Glomerular visceral epithelial cell (primary cell): ENCODE results near the gene GOLGA8M.
"Not testable (repeated sequence)": the region's sequence is repeated elsewhere in the genome, so short reads cannot be mapped to it uniquely, and the experiment has no call there.

Experiments used
- DNase-seq: peaks from one replicate; pipeline ENCODE4 v3.0.0-alpha.2; 2016; ENCODE audit errors: extremely low spot score

The GOLGA8M gene

GRCh38 chr15:28712270-28712669 lies at the start of gene GOLGA8M:
Gene GOLGA8M, minus strand, starts transcription at chr15:28712421. Its CDS starts 98 bp downstream, at chr15:28712323.
- not testable (repeated sequence) for DNase-seq

DNA sequence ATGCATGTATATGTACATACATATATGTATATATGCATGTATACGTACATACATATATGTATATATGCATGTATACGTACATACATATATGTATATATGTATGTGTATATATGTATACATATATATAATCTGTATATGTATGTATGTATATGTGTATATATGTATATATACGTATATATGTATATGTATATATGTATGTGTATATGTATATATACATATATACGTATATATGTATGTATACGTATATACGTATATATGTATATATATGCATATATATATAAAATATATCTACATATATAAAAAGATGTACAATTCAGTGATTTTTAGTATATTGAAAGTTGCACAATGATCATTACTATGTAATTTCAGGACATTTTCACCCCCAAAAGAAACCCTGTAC lies 30.7 kb upstream of the GOLGA8M start:
- DNase-seq = not testable (repeated sequence)

DNA sequence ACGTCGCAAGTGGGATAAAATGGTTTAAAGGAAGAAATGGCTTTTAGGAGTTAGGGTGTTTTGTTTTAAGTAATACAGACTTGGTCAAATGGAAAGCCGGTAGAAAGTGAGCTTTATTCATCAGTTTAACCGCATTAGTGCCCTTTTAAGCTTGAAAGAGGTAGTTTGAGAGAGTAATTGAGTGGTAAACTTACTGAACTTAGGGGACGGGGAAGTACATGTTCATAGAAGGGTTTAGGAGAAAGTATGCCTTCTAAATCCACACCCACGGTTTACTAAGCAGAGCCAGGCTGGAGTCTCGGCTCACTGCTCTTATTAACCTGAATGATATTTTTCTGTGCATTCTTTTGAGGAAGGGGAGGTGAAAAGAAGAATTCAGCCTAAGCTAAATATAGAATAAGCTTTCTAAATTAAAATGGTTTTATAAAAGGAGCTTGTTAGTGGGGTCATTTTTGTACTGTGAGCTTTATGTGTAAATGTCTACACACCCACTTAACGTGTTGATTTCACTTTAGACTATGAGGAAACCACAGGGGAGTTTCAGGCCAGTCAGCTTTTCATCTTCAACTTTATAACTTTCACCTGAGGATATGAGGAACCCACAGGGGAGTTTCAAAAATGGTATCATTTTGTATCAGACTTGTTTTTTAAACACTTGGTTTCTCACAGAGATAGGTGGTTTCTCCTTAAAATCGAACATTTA lies 26.5 kb upstream of the GOLGA8M start:
- not testable (repeated sequence) for DNase-seq

- DNase-seq = not testable (repeated sequence)
Measured at GRCh38 chr15:28738200-28738561, 26.0 kb upstream of the GOLGA8M start.

- DNase-seq = peak; percentile 37
Measured at GRCh38 chr15:28737521-28738199, 25.4 kb upstream of the GOLGA8M start.

- DNase-seq = peak; percentile 14
Measured at GRCh38 chr15:28728061-28728460, 15.8 kb upstream of the GOLGA8M start.

DNA sequence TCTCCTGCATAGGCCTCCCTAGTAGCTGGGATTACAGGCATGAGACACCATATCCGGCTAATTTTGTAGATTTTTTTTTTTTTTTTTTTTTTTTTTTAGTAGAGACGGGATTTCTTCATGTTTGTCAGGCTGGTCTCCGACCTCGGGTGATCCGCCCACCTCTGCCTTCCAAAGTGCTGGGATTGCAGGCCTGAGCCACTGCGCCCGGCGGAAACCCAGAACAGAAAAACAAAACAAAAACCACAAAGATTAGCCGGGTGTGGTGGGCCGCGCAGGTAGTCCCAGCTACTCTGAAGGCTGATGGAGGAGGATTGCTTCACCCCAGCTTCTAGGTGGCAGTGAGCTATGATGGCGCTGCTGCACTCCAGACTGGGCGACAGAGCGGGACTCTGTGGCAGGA lies 14.8 kb upstream of the GOLGA8M start:
- not testable (repeated sequence) for DNase-seq

DNA sequence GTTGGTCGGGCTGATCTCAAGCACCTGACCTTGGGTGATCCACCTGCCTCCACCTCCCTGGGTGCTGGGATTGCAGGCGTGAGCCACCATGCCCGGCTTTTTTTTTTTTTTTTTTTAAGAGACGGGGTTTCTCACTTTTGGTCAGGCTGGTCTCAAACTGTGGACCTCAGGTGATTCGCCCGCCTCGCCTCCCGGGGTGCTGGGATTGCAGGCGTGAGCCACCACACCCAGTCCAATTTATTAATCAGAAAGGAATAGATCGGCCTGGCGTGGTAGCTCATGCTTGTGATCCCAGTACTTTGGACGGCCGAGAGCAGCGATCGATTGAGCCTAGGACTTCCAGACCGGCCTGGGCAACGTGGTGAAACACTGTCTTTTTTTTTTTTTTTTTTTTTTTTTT lies 13.9 kb upstream of the GOLGA8M start:
- DNase-seq = no peak

GRCh38 chr15:28725556-28725955 lies 13.3 kb upstream of the GOLGA8M start:
- DNase-seq = no peak

DNA sequence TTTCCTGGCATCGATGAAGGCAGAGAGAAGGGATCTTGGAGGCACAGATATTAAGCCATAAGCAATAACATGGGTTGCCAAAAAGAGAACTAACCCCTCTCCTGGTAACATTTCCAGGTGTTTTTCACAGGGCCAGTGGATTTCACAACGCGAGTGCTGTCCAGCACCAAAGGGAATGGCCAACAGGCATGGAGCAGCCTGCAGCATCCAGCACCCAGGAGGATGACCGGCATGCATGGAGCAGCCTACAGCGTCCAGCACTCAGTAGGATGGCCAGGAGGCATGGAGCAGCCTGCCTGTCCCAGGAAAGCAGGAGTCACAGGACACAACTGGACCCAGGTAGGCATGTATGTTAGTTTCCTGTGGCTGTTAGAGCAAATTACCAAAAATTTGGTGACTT lies 11.8 kb upstream of the GOLGA8M start:
- DNase-seq = not testable (repeated sequence)

GRCh38 chr15:28719626-28720025 lies 7.4 kb upstream of the GOLGA8M start:
- DNase-seq = not testable (repeated sequence)

- not testable (repeated sequence) for DNase-seq
Measured at GRCh38 chr15:28718576-28718975, 6.4 kb upstream of the GOLGA8M start.

- peak; percentile 69 for DNase-seq
Measured at GRCh38 chr15:28714176-28714575, 2.0 kb upstream of the GOLGA8M start.

GRCh38 chr15:28703927-28704326 lies 8.3 kb downstream of the GOLGA8M start:
- not testable (repeated sequence) for DNase-seq

GRCh38 chr15:28702427-28702826 lies 9.8 kb downstream of the GOLGA8M start:
- DNase-seq = not testable (repeated sequence)

- DNase-seq = not testable (repeated sequence)
Measured at GRCh38 chr15:28694006-28694751, 18.0 kb downstream of the GOLGA8M start.

DNA sequence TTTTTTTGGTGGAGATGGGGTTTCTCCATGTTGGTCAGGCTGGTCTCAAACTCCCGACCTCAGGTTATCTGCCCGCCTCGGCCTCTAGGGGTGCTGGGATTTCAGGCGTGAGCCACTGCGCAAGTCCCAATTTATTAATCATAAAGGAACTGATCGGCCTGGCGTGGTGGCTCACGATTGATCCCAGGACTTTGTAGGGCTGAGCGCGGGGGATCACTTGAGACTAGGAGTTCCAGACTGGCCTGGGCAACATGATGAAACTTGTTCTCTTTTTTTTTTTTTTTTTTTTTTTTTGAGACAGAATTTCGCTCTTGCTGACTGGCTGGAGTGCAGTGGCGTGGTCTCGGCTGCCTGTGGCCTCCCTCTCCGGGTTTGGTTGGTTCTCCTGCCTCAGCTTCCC lies 19.2 kb downstream of the GOLGA8M start:
- DNase-seq = not testable (repeated sequence)

GRCh38 chr15:28673533-28673932 lies 38.7 kb downstream of the GOLGA8M start:
- DNase-seq = not testable (repeated sequence)

DNA sequence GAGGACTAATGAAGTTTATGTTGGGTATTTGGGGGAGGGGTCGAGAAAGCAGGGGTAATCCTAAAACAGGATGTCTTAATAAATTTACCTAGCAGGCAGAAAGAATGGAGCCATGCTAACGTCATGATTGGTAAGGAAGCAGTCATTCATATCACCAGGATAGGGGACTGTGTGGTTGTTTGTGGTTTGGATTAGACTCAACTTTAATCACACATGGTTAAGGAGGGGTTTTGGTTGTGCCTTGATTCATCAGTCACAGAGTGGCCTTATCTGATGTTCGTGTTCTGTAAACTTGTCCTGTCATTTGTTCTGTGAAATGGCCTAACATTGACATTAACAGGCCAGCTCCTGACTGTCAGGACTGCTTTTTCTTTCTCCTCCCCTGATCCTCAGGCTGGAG lies 40.1 kb downstream of the GOLGA8M start:
- not testable (repeated sequence) for DNase-seq

DNA sequence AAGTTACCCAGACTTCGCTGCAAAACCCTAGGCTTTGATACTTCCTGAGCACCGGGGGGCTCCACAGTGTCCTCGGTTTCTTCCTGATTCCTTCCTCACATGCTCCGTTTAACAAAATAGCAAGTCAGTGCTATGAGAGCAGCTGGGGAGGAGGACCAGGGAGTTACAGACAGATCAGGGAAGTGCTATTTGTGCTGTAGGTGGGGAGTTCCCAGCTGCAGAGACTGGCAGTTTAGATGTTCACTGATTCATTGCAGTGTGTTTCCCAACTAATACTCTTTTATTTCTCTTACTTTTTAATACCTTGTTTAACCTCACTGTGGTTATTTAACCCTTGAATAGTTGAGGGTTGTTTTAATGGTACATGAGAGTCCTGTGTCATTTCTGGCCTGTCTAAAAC lies 45.8 kb downstream of the GOLGA8M start:
- DNase-seq = not testable (repeated sequence)

DNA sequence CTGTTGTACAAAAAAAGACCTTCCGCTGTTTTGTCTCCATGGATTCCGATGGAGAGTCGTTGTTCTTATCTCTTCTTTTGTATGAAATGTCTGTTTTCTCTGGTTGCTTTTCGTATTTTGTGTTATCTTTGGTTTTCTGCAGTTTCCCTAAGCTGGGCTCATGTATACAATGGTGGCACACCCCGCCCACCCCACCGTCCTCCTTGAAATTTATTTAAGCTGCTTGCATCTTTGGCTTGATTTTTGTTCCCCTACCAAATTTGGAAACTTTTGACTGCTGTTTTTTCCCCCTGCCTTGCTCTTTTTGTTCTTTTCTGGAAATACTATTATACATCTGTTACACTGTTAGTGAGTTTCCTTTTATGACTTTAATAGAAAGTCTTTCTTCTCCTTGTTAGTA lies 47.6 kb downstream of the GOLGA8M start:
- DNase-seq = not testable (repeated sequence)

- DNase-seq = not testable (repeated sequence)
Measured at GRCh38 chr15:28663717-28664116, 48.5 kb downstream of the GOLGA8M start.
